DMS53 (cell line): ENCODE results near the gene DNAH10.
"Not testable (repeated sequence)": the region's sequence is repeated elsewhere in the genome, so short reads cannot be mapped to it uniquely, and the experiment has no call there.

Experiments used
- DNase-seq: peaks from one replicate; lab custom pipeline; 2025; lab: John Stamatoyannopoulos, UW

The DNAH10 gene

DNA sequence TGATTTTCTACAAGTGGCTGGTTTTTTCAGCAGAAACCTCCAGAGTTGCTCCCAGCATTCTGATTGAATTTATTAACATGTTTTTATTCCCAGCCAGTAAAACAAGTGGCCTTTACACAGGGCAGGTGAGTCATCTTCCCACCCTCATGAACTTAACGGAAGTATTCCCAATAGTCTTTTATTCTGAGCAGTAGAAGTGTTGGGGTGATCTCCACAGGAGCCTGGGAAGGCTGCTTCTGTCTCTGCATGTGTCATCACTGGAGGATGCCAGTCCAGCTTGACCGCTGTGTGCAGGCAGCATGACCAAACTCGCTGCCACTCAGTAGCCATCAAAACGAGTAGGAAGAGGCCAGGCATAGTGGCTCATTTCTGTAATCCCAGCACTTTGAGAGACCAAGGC lies 13.4 kb upstream of the DNAH10 start:
- DNase-seq, result no peak

DNA sequence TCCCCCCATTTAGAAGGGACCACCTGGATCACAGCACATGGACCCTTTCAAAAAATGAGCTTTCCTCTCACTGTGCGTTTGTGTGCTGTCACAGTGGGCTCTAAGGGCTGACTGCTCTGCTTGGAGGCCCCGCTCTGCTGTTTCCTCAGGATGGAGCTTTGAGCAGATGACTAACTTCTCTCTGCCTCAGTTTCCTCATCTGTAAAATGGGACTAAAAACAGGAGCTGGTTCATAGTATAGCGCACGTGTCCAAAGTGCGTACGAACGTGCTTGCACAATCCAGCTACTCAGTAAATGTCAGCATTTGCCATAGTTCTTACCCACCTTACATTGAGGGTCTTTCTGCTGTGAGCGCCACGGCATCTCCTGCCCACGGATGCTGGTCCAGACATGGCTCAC lies 12.7 kb upstream of the DNAH10 start:
- no peak for DNase-seq

- DNase-seq, result no peak
These were observed 11.9 kb upstream of the DNAH10 start for GRCh38 chr12:123750159-123750656.

DNA sequence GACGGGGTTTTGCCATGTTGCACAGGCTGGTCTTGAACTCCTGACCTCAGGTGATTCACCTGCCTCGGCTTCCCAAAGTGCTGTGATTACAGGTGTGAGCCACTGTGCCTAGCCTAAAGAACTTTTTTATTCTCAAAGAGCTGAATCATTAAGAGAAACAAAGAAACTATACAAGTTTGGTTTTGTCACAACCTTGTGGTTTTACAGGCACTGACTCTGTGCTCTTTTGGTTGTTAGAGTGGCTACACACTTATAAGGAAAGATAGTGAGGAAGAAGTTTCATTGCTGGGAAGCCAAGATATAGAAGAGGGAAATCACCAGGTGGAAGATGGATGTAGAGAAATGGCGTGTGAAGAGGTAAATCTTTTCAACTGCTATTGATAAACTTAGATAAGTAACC lies 10.1 kb upstream of the DNAH10 start:
- no peak for DNase-seq

DNA sequence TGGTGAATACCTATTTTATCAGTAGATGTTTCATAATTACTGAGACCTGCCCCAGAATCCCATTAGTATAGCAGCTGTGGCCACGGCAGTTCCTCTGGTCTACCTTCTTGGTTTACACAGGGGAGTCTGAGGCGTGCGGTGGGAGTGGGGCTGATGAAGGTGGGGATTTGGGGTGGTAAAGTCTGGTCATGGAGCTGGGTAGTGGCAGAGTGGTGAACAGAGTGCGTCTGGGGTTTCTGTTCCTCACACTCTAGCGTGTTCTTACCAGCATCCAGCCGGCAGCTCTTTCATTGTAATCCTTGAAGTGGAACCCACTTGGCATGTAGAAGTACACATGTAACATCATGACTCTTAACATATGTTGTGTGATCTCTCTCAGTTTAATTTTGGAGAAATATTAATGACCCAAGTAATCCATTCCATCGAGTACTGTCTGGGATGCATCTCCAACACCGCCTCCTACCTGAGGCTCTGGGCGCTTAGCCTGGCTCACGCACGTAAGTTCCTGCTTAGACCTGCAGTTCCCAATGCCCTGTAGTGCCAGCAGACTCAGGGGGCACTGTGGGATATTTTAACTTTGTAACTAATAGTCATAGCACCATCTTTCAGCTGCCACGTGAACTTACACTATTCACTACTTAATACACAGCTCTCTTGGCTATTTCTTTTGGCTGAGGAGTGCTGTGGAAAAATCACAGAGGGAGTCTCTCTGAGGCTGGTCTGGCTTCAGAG lies 7.9 kb upstream of the DNAH10 start:
- DNase-seq, result no peak

DNA sequence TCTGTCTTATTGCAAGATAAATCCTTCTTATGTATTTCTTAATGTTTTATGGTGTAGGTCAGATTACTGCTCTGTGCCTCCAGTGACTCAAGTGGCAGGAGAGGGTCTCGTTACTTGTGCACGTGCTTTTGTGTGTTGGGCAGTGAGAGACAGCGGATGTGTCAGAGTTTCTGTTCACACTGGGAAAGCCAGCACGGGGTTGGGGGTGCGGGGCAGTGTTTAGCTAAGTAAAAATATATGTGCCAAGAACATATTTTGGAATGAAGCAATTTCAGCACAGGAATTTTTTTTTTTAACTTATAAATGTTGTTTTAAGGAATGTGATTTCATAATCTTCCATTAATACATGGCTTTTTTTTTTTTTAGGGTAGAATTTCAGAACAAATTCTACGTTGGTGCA lies 4.5 kb upstream of the DNAH10 start:
- DNase-seq, result no peak

DNA sequence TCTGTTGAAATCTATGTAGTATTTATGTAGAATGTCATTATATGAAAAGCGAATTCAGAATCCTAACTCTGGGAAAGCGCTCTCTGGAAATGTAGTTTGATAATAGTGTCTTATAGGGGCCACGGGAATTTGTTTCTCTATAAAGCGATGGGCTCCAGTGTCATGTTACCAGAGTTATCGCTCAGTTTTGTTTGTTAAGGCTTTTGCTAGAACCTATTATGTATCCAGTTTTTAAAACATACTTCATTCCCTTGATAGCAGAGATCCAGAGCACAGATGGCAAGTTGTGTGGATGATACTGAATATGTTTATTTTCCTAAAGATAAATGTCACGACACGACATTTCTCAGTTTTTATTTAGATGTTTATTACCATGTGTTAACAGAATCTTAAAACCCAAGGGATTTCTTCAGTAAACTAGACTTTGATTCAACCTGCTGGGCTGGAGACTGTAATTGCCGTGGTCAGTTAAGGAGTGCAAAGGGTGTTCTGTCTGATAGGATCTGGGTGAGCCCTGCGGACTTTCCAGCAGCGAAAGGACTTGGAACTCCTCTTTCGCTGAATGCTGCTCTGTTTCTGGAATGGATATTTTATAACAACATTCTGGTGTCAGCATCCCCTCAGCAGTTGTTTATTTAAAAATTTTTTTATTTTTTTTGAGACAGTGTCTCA lies 1.7 kb upstream of the DNAH10 start:
- DNase-seq, result no peak

DNA sequence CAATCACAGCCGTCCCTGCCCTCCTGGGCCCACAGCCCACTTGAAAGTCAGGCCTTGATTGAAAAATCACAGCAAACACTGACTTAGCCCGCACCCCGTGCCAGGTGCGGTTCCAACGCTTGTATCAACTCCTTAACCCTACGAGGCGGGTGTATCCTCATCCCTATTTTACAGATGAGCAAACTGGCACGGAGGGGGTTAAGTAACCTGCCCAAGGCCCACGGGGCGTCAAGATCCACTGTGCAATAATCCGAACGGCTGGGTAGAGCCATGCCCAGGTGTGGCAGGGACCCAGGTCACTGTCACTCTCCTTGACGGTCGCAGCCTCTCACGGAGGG lies 583 bp downstream of the DNAH10 start:
- DNase-seq, result peak; percentile 58

- DNase-seq, result peak; percentile 66
These were observed 992 bp downstream of the DNAH10 start for GRCh38 chr12:123763093-123763492.

GRCh38 chr12:123764109-123764508 lies 2.0 kb downstream of the DNAH10 start:
- no peak for DNase-seq

GRCh38 chr12:123765504-123766035 lies 3.5 kb downstream of the DNAH10 start:
- DNase-seq, result no peak

DNA sequence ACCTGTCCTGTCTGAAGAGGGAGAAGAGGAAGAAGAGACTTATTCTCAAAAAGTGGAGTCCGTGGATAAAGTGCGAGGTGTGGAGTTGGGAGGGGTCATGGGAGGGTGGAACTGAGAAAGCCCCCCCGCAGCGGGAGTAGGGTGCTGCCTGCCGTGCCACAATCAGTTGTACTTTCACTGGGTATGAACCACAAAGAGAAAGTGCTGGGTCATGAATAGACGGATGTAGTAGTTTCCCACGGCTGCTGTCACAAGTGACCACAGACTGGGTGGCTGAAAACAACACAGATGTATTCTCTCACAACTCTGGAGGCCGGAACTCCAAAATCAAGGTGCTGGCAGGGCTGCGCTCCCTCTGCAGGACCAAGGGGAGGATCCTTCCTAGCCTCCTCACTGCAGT lies 5.5 kb downstream of the DNAH10 start:
- no peak for DNase-seq

DNA sequence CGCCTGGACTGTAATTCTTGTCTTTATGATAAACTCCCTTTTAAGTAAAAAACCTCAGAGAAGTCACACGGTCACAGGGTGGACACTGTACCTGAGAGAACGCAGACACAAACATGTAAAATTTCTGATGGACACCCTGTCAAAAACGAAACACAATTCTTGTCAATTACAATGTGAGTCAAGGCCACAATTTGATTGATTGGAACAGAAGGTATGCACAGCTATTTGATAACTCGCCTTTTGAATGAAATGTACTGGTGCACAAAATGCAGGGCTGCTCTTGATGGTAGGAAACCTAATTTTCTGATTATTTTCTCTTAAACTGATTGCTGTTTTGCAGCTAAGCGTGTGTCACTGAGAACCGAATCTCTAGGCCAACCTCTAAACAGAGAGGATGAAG lies 9.2 kb downstream of the DNAH10 start:
- no peak for DNase-seq

DNA sequence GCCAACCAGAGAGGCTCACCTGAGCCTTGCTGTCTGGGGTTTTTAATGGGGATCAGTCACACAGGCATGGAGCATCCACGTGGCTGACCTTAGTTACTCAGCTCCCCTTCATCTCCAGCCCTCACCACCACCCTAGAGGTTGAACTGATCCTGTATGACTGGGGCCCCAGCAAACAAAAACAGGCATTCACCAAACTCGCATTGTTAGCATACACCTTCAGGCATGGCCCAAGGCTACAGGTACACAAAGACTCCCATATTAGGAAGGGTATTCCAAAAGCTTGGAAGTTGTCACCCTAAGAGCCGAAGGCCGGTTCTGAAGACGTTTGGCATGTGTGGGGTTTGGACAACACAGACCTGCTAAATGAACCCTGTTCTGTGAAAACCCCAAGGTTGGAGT lies 10.0 kb downstream of the DNAH10 start:
- DNase-seq, result no peak

DNA sequence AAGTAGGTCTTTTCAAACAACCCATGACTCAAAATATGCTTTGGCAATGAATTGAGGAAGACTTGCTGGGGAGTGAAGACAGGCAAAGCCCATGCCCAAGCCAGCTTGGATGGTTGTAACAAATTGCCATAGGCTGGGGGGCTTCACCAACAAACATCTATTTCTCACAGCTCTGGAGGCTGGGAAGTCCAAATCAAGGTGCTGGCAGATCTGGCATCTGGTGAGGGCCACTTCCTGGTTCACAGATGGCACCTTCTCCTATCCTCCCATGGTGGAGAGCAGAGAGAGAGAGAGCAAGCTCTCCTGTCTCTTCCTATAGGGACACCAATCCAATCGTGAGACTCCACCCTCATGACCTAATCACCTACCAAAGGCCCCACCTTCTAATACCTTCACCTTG lies 11.3 kb downstream of the DNAH10 start:
- no peak for DNase-seq

DNA sequence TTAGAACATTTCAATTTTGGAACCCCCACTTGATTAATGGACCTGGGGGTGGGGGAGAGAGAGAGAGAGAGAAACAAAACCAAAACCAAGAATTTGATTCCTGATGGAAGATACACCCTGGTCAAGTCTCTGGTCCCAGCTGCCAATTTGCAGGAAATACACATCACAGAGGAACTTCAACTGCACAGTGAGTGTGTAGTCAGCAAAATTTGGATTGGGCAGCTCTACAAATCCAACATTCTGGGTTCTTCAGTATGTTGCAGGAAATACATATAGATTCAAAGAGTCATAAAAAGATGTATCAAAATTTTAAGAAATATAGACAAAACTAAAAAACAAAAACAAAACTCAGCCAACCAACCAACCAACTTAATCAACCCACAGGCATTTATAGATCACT lies 17.4 kb downstream of the DNAH10 start:
- DNase-seq, result no peak

GRCh38 chr12:123782997-123783792 lies 21.1 kb downstream of the DNAH10 start:
- DNase-seq, result no peak

DNA sequence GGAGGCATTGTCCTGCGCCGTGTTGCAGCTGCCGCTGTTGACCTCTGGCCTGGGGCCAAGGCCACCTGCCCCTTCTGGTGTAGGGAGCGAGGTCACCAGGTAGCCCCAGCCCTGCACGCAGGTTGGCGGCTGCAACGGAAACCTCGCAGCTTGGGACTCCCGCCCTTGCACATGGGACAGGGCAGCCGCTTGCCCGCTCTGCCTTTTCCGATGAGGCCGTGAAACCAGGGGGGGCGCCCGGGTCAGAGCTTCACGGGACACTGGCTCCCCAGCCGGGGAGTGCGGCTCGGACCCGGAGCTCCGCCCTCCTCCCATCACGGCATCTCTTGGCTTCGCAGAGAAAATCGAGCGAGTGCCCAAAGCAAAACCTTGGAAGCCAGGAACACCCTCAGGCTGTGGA lies 25.4 kb downstream of the DNAH10 start:
- DNase-seq, result peak; percentile 75

GRCh38 chr12:123788541-123788940 lies 26.4 kb downstream of the DNAH10 start:
- no peak for DNase-seq

- not testable (repeated sequence) for DNase-seq
These were observed 27.3 kb downstream of the DNAH10 start for GRCh38 chr12:123789422-123789821.

DNA sequence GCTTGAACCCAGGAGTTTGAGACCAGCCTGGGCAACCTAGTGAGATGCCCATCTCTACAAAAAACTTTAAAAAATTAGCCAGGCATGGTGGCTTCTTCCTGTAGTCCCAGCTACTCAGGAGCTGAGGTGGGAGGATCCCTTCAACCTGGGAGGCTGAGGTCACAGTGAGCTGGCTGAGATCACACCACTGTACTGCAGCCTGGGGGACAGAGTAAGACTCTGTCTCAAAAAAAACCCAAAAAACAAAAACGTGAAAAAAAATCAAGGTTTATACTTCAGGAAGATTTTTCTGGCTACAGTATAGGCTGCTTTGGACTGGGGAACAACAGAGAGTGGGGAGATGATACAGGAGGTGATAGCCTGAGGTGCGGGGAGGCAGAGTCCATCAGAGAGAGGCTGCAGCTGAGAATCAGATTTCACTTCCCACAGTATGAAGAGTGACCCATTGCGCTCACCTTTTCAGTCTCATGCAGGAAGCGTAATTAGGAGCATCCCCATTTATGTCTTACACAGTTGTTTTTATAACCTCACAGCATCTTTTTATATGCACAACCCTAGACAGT lies 28.9 kb downstream of the DNAH10 start:
- no peak for DNase-seq

- no peak for DNase-seq
These were observed 31.9 kb downstream of the DNAH10 start for GRCh38 chr12:123794027-123794426.
